ENCODE measurements around the gene MAST4.

GRCh38 chr5:67189931-67190330 is 593.7 kb downstream of the MAST4 start:
- TF ChIP-seq, protein P1, sequence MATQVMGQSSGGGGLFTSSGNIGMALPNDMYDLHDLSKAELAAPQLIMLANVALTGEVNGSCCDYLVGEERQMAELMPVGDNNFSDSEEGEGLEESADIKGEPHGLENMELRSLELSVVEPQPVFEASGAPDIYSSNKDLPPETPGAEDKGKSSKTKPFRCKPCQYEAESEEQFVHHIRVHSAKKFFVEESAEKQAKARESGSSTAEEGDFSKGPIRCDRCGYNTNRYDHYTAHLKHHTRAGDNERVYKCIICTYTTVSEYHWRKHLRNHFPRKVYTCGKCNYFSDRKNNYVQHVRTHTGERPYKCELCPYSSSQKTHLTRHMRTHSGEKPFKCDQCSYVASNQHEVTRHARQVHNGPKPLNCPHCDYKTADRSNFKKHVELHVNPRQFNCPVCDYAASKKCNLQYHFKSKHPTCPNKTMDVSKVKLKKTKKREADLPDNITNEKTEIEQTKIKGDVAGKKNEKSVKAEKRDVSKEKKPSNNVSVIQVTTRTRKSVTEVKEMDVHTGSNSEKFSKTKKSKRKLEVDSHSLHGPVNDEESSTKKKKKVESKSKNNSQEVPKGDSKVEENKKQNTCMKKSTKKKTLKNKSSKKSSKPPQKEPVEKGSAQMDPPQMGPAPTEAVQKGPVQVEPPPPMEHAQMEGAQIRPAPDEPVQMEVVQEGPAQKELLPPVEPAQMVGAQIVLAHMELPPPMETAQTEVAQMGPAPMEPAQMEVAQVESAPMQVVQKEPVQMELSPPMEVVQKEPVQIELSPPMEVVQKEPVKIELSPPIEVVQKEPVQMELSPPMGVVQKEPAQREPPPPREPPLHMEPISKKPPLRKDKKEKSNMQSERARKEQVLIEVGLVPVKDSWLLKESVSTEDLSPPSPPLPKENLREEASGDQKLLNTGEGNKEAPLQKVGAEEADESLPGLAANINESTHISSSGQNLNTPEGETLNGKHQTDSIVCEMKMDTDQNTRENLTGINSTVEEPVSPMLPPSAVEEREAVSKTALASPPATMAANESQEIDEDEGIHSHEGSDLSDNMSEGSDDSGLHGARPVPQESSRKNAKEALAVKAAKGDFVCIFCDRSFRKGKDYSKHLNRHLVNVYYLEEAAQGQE (IDR thresholded peaks at IDR 0.05), result no peak
- TF ChIP-seq, protein P2, sequence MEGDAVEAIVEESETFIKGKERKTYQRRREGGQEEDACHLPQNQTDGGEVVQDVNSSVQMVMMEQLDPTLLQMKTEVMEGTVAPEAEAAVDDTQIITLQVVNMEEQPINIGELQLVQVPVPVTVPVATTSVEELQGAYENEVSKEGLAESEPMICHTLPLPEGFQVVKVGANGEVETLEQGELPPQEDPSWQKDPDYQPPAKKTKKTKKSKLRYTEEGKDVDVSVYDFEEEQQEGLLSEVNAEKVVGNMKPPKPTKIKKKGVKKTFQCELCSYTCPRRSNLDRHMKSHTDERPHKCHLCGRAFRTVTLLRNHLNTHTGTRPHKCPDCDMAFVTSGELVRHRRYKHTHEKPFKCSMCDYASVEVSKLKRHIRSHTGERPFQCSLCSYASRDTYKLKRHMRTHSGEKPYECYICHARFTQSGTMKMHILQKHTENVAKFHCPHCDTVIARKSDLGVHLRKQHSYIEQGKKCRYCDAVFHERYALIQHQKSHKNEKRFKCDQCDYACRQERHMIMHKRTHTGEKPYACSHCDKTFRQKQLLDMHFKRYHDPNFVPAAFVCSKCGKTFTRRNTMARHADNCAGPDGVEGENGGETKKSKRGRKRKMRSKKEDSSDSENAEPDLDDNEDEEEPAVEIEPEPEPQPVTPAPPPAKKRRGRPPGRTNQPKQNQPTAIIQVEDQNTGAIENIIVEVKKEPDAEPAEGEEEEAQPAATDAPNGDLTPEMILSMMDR (IDR thresholded peaks at IDR 0.05; ENCODE audit: low read depth, low read length, missing input control), result no peak

Measured in liver (tissue), 2 donors.